ENCODE data around the gene MON1A. TPM values are rescaled to one million over a fixed set of nuclear protein-coding genes. Genes with fewer than 3 reads are reported as not detected.
A peak's percentile ranks its signal among the peaks of the same experiment; 100 is the strongest.

Gene MON1A, protein sequence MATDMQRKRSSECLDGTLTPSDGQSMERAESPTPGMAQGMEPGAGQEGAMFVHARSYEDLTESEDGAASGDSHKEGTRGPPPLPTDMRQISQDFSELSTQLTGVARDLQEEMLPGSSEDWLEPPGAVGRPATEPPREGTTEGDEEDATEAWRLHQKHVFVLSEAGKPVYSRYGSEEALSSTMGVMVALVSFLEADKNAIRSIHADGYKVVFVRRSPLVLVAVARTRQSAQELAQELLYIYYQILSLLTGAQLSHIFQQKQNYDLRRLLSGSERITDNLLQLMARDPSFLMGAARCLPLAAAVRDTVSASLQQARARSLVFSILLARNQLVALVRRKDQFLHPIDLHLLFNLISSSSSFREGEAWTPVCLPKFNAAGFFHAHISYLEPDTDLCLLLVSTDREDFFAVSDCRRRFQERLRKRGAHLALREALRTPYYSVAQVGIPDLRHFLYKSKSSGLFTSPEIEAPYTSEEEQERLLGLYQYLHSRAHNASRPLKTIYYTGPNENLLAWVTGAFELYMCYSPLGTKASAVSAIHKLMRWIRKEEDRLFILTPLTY
- total RNA-seq (1 to 10 TPM; 4.6 to 9.0 TPM), polyA plus RNA-seq (1 to 10 TPM; 7.4 to 9.5 TPM)

DNA sequence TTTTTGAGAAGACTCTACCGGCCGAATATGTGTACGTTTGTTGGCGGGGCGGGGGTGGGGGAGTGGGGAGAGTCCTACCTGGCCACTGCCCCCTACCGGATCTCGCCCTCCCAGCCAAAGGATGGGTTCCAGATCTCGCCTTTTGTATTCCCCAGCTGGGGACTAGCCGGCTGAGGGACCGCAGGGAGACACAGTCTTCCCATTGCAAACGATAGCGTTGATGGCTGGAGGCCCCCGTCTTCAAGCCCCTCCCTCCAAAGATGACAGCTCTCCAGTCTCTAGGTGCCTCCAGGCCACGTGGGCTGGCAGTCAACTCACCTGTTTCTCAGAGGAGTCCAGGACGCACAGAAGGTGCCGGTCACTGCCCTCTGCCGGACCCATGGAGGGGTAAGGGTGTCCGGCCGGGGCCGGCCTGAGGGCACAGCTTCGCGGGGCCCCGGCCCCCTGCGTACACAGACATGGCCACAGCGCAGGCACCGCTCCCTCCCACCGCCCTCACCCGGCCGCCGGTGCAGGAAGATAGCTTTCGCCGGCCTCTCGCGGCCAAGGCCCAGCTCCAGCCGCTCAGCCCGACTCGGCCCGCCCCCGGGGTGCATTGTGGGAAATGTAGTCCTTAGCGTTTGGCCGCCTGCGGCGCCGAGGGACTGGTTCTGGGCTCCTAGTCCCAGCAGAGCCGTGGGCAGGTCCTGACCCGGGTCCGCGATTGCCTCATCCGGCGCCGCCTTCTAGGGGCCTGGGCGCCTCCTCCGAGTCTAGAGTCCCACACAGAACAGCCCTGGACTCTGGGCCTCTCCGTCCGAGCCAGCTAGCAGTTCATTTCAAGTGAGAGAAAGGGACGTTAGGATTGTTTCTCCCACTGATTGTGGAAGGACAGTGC is at the start of gene MON1A:
MON1A (minus strand) TSS at position 521 of the 877 bp plus-strand sequence. CDS start 16,465 bp downstream, outside the sequence.
- TF ChIP-seq, protein P1, sequence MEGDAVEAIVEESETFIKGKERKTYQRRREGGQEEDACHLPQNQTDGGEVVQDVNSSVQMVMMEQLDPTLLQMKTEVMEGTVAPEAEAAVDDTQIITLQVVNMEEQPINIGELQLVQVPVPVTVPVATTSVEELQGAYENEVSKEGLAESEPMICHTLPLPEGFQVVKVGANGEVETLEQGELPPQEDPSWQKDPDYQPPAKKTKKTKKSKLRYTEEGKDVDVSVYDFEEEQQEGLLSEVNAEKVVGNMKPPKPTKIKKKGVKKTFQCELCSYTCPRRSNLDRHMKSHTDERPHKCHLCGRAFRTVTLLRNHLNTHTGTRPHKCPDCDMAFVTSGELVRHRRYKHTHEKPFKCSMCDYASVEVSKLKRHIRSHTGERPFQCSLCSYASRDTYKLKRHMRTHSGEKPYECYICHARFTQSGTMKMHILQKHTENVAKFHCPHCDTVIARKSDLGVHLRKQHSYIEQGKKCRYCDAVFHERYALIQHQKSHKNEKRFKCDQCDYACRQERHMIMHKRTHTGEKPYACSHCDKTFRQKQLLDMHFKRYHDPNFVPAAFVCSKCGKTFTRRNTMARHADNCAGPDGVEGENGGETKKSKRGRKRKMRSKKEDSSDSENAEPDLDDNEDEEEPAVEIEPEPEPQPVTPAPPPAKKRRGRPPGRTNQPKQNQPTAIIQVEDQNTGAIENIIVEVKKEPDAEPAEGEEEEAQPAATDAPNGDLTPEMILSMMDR (IDR thresholded peaks at IDR 0.05; ENCODE audit: low read depth, low read length, missing input control), result no peak
- TF ChIP-seq, protein P2, sequence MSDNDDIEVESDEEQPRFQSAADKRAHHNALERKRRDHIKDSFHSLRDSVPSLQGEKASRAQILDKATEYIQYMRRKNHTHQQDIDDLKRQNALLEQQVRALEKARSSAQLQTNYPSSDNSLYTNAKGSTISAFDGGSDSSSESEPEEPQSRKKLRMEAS (IDR thresholded peaks at IDR 0.05), result peak; percentile 23
- TF ChIP-seq RAD21 (IDR thresholded peaks at IDR 0.05), result peak; percentile 38 to 48
- TF ChIP-seq GABPA (IDR thresholded peaks at IDR 0.05 in 1 of 2, conservative IDR thresholded peaks at IDR 0.05 in 1 of 2), result peak in 1 of 2 donors; percentile 69
- TF ChIP-seq, protein P3, sequence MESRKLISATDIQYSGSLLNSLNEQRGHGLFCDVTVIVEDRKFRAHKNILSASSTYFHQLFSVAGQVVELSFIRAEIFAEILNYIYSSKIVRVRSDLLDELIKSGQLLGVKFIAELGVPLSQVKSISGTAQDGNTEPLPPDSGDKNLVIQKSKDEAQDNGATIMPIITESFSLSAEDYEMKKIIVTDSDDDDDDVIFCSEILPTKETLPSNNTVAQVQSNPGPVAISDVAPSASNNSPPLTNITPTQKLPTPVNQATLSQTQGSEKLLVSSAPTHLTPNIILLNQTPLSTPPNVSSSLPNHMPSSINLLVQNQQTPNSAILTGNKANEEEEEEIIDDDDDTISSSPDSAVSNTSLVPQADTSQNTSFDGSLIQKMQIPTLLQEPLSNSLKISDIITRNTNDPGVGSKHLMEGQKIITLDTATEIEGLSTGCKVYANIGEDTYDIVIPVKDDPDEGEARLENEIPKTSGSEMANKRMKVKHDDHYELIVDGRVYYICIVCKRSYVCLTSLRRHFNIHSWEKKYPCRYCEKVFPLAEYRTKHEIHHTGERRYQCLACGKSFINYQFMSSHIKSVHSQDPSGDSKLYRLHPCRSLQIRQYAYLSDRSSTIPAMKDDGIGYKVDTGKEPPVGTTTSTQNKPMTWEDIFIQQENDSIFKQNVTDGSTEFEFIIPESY (IDR thresholded peaks at IDR 0.05), result no peak
- peak; percentile 78 for TF ChIP-seq SP1 (IDR thresholded peaks at IDR 0.05)
- no peak for TF ChIP-seq EGR1 (IDR thresholded peaks at IDR 0.05; ENCODE audit: low read depth in 2 of 2)
- TF ChIP-seq FOXA1 (IDR thresholded peaks at IDR 0.05), result no peak
- TF ChIP-seq NR2F2 (IDR thresholded peaks at IDR 0.05), result peak; percentile 88
- TF ChIP-seq YY1 (IDR thresholded peaks at IDR 0.05), result peak; percentile 84
- TF ChIP-seq, protein P4, sequence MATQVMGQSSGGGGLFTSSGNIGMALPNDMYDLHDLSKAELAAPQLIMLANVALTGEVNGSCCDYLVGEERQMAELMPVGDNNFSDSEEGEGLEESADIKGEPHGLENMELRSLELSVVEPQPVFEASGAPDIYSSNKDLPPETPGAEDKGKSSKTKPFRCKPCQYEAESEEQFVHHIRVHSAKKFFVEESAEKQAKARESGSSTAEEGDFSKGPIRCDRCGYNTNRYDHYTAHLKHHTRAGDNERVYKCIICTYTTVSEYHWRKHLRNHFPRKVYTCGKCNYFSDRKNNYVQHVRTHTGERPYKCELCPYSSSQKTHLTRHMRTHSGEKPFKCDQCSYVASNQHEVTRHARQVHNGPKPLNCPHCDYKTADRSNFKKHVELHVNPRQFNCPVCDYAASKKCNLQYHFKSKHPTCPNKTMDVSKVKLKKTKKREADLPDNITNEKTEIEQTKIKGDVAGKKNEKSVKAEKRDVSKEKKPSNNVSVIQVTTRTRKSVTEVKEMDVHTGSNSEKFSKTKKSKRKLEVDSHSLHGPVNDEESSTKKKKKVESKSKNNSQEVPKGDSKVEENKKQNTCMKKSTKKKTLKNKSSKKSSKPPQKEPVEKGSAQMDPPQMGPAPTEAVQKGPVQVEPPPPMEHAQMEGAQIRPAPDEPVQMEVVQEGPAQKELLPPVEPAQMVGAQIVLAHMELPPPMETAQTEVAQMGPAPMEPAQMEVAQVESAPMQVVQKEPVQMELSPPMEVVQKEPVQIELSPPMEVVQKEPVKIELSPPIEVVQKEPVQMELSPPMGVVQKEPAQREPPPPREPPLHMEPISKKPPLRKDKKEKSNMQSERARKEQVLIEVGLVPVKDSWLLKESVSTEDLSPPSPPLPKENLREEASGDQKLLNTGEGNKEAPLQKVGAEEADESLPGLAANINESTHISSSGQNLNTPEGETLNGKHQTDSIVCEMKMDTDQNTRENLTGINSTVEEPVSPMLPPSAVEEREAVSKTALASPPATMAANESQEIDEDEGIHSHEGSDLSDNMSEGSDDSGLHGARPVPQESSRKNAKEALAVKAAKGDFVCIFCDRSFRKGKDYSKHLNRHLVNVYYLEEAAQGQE (IDR thresholded peaks at IDR 0.05), result peak; percentile 57
- TF ChIP-seq HNF4G (IDR thresholded peaks at IDR 0.05), result peak; percentile 45
- TF ChIP-seq FOXA2 (IDR thresholded peaks at IDR 0.05), result no peak
- peak; percentile 65 to 85 for TF ChIP-seq HNF4A (conservative IDR thresholded peaks at IDR 0.05)
- peak; percentile 28 for TF ChIP-seq TAF1 (conservative IDR thresholded peaks at IDR 0.05)
- TF ChIP-seq RXRA (IDR thresholded peaks at IDR 0.05), result peak; percentile 18 to 38
- TF ChIP-seq, protein P5, sequence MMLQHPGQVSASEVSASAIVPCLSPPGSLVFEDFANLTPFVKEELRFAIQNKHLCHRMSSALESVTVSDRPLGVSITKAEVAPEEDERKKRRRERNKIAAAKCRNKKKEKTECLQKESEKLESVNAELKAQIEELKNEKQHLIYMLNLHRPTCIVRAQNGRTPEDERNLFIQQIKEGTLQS (IDR thresholded peaks at IDR 0.05), result peak; percentile 82
- peak in 1 of 2 donors; percentile 51 for TF ChIP-seq JUND (IDR thresholded peaks at IDR 0.05)
- no peaks in the 10 kb centered on the region for H3K36me3 ChIP-seq (ENCODE audit: control insufficient read depth in 4 of 4, insufficient read depth in 3 of 4, low read depth in 1 of 4, low read length in 3 of 4)
- under 1% methylated on average over 56 of the region's 56 CpGs for WGBS
- peak within 1 kb of the TSS; percentile 69 to 87 for H3K27ac ChIP-seq (ENCODE audit: low read depth in 1 of 2, low read length in 2 of 2)
- peak within 1 kb of the TSS in 1 of 2 donors; percentile 70 for H3K9ac ChIP-seq (ENCODE audit: low read depth in 1 of 2, low read length in 2 of 2)
- peak within 1 kb of the TSS; percentile 85 to 90 (median 89) for H3K4me3 ChIP-seq (ENCODE audit: low read depth in 1 of 3, low read length in 3 of 3)
- peaks cover 0 to 12% (median 3%) of the 10 kb centered on the region in 4 donors for H3K4me1 ChIP-seq (ENCODE audit: control insufficient read depth in 4 of 4, insufficient read depth in 4 of 4, low read length in 3 of 4)
- DNase-seq (ENCODE audit: low spot score), result peak; percentile 99
- H3K9me3 ChIP-seq (ENCODE audit: control insufficient read depth in 4 of 4, low read length in 3 of 4), result no peaks in the 10 kb centered on the region
- no peaks in the 10 kb centered on the region for H3K27me3 ChIP-seq (ENCODE audit: control insufficient read depth in 4 of 4, insufficient read depth in 4 of 4, low read length in 3 of 4)

Measured in liver (tissue), 9 donors.